ENCODE results near the gene ADIPOR2. TPM values are rescaled to one million over a fixed set of nuclear protein-coding genes. Genes with fewer than 3 reads are reported as not detected.

ADIPOR2 gene
- total and polyA plus RNA-seq, 2 donors (not counting 1 experiment from before 2014, with no cell fraction given) = 9.2 to 35.9 TPM

- H3K27ac Mint-ChIP-seq = no peak overlapping the region
- H3K4me2 ChIP-seq (replicated peaks; ENCODE audit: low read depth, low read length, poor library complexity, severe bottlenecking) = no peak overlapping the region
- intact Hi-C loops (cut with micrococcal nuclease) = loop anchor here (10.0 kb wide), 1 partner anchor 1134 kb away; no protein-coding TSS in a partner anchor
- H2AFZ ChIP-seq (ENCODE audit: insufficient read depth, low read depth, low read length, poor library complexity, severe bottlenecking) = no peak overlapping the region
- H3K27me3 ChIP-seq (replicated peaks in 1 of 4; ENCODE audit: control extremely low read depth in 1 of 4, control insufficient read depth in 3 of 4, insufficient read depth in 4 of 4, low read length in 3 of 4) = no peaks in the 10 kb centered on the region
- DNase-seq (no peak), ATAC-seq (ENCODE audit: low read depth) (no peak)
- ChIA-PET POLR2A (interaction anchor here (0.6 kb wide), 1 partner anchor 273 kb away, joined by 3 read pairs; no protein-coding TSS in a partner anchor), CTCF (interaction anchor here (0.9 to 17.6 kb wide), 4 partner anchors 10 to 290 kb away, joined by 4 to 620 read pairs (median 12); no protein-coding TSS in a partner anchor)
- 74% methylated on average over 4 of the region's 5 CpGs for WGBS (ENCODE audit: insufficient coverage)
- H3K9ac ChIP-seq (ENCODE audit: low read length) = no peak overlapping the region
- peaks cover 11% of the 10 kb centered on the region for H3K4me1 Mint-ChIP-seq
- no peaks in the 10 kb centered on the region for H3K9me3 ChIP-seq (ENCODE audit: control extremely low read depth in 1 of 3, control insufficient read depth in 2 of 3, insufficient read depth in 1 of 3, low read length in 2 of 3)
- H3K79me2 ChIP-seq (ENCODE audit: control insufficient read depth, insufficient read depth, low read length) = no peaks in the 10 kb centered on the region
- no peak overlapping the region for H3K4me3 Mint-ChIP-seq
- peaks cover 31% of the 10 kb centered on the region for H3K27me3 Mint-ChIP-seq
- H3K27ac ChIP-seq (ENCODE audit: low read length in 2 of 2) = no peak overlapping the region
- no peaks in the 10 kb centered on the region for H3K36me3 ChIP-seq (replicated peaks in 1 of 2; ENCODE audit: control extremely low read depth in 1 of 2, control insufficient read depth in 1 of 2, extremely low read depth in 1 of 2, insufficient read depth in 2 of 2, low read length in 1 of 2)
- H4K20me1 ChIP-seq (ENCODE audit: control insufficient read depth, insufficient read depth, low read length, poor library complexity, severe bottlenecking) = no peaks in the 10 kb centered on the region
- H3K9me3 Mint-ChIP-seq (ENCODE audit: insufficient read depth) = no peaks in the 10 kb centered on the region
- H3K4me1 ChIP-seq (ENCODE audit: control insufficient read depth in 2 of 2, insufficient read depth in 2 of 2, low read length in 2 of 2) = peaks cover 0 to 19% of the 10 kb centered on the region in 2 donors
- TF ChIP-seq EZH2 (IDR thresholded peaks at IDR 0.05; ENCODE audit: borderline replicate concordance, insufficient read depth, low read depth, low read length, poor library complexity, severe bottlenecking) (no peak), CTCF (IDR thresholded peaks at IDR 0.05) (no peak)
- no peak overlapping the region for H3K4me3 ChIP-seq (ENCODE audit: control extremely low read depth in 1 of 5, extremely low read depth in 1 of 5, insufficient read depth in 1 of 5, low read depth in 2 of 5, low read length in 4 of 5)
These were observed 40.5 kb upstream of the ADIPOR2 start for GRCh38 chr12:1650260-1650977.

GRCh38 chr12:1650978-1651361 is 39.9 kb upstream of the ADIPOR2 start:
- Mint-ChIP-seq H3K4me1 (peaks cover 10% of the 10 kb centered on the region), H3K9me3 (ENCODE audit: insufficient read depth) (no peaks in the 10 kb centered on the region), H3K4me3 (no peak overlapping the region), H3K27ac (no peak overlapping the region), H3K27me3 (peaks cover 31% of the 10 kb centered on the region)
- DNase-seq (no peak), ATAC-seq (ENCODE audit: low read depth) (no peak)
- 97% methylated on average over 5 of the region's 6 CpGs for WGBS (ENCODE audit: insufficient coverage)
- Histone ChIP-seq H3K36me3 (replicated peaks in 1 of 2; ENCODE audit: control extremely low read depth in 1 of 2, control insufficient read depth in 1 of 2, extremely low read depth in 1 of 2, insufficient read depth in 2 of 2, low read length in 1 of 2) (no peaks in the 10 kb centered on the region), H2AFZ (ENCODE audit: insufficient read depth, low read depth, low read length, poor library complexity, severe bottlenecking) (no peak overlapping the region), H4K20me1 (ENCODE audit: control insufficient read depth, insufficient read depth, low read length, poor library complexity, severe bottlenecking) (no peaks in the 10 kb centered on the region), H3K27ac (ENCODE audit: low read length in 2 of 2) (no peak overlapping the region), H3K79me2 (ENCODE audit: control insufficient read depth, insufficient read depth, low read length) (no peaks in the 10 kb centered on the region), H3K4me3 (ENCODE audit: control extremely low read depth in 1 of 5, extremely low read depth in 1 of 5, insufficient read depth in 1 of 5, low read depth in 2 of 5, low read length in 4 of 5) (no peak overlapping the region), H3K4me1 (ENCODE audit: control insufficient read depth in 2 of 2, insufficient read depth in 2 of 2, low read length in 2 of 2) (peaks cover 0 to 19% of the 10 kb centered on the region in 2 donors), H3K4me2 (replicated peaks; ENCODE audit: low read depth, low read length, poor library complexity, severe bottlenecking) (no peak overlapping the region), H3K9me3 (ENCODE audit: control extremely low read depth in 1 of 3, control insufficient read depth in 2 of 3, insufficient read depth in 1 of 3, low read length in 2 of 3) (no peaks in the 10 kb centered on the region), H3K27me3 (replicated peaks in 1 of 4; ENCODE audit: control extremely low read depth in 1 of 4, control insufficient read depth in 3 of 4, insufficient read depth in 4 of 4, low read length in 3 of 4) (no peaks in the 10 kb centered on the region), H3K9ac (ENCODE audit: low read length) (no peak overlapping the region)
- intact Hi-C loops (cut with micrococcal nuclease) = loop anchor here (10.0 kb wide), 1 partner anchor 1134 kb away; no protein-coding TSS in a partner anchor
- POLR2A ChIA-PET = no interaction called here
- TF ChIP-seq CTCF (IDR thresholded peaks at IDR 0.05) (no peak), EZH2 (IDR thresholded peaks at IDR 0.05; ENCODE audit: borderline replicate concordance, insufficient read depth, low read depth, low read length, poor library complexity, severe bottlenecking) (no peak)
- CTCF ChIA-PET = interaction anchor here (0.9 to 17.6 kb wide), 3 partner anchors 17 to 289 kb away, joined by 6 to 620 read pairs (median 18); no protein-coding TSS in a partner anchor

All from B cell (primary cell).